ENCODE results near the gene TSPEAR. TPM values are rescaled to one million over a fixed set of nuclear protein-coding genes. Genes with fewer than 3 reads are reported as not detected.
"Not testable (repeated sequence)": the region's sequence is repeated elsewhere in the genome, so short reads cannot be mapped to it uniquely, and the experiment has no call there.

Gene TSPEAR
- total and polyA plus RNA-seq, 4 donors, result 0.24 to 0.66 (median 0.33) TPM; not detected in 1

GRCh38 chr21:44599264-44600029 is 111.9 kb downstream of the TSPEAR start:
- no peaks in the 10 kb centered on the region for H3K27me3 ChIP-seq (ENCODE audit: control insufficient read depth, insufficient read depth, low read length)
- no peak for DNase-seq (ENCODE audit: low read depth in 4 of 6, low spot score in 6 of 6)

GRCh38 chr21:44598061-44598460 is 113.3 kb downstream of the TSPEAR start:
- Histone ChIP-seq H3K9me3 (ENCODE audit: control insufficient read depth, insufficient read depth, low read length) (no peaks in the 10 kb centered on the region), H3K27ac (ENCODE audit: low read depth, low read length) (no peak overlapping the region), H3K4me3 (ENCODE audit: low read depth, low read length) (no peak overlapping the region), H3K36me3 (ENCODE audit: control insufficient read depth, insufficient read depth, low read length) (no peaks in the 10 kb centered on the region), H3K27me3 (ENCODE audit: control insufficient read depth, insufficient read depth, low read length) (no peaks in the 10 kb centered on the region), H3K4me1 (ENCODE audit: control insufficient read depth, insufficient read depth, low read length) (peaks cover 2% of the 10 kb centered on the region)
- DNase-seq (ENCODE audit: low read depth in 4 of 6, low spot score in 6 of 6), result no peak
- WGBS (ENCODE audit: insufficient coverage), result 64% methylated on average over 6 of the region's 11 CpGs

More at GRCh38 chr21:44599264-44600029, 111.9 kb downstream of the TSPEAR start:
- H3K4me3 ChIP-seq (ENCODE audit: low read depth, low read length), result no peak overlapping the region
- H3K36me3 ChIP-seq (ENCODE audit: control insufficient read depth, insufficient read depth, low read length), result no peaks in the 10 kb centered on the region
- 93% methylated on average over 7 of the region's 8 CpGs for WGBS (ENCODE audit: insufficient coverage)
- H3K27ac ChIP-seq (ENCODE audit: low read depth, low read length), result no peak overlapping the region
- H3K4me1 ChIP-seq (ENCODE audit: control insufficient read depth, insufficient read depth, low read length), result no peaks in the 10 kb centered on the region
- no peaks in the 10 kb centered on the region for H3K9me3 ChIP-seq (ENCODE audit: control insufficient read depth, insufficient read depth, low read length)

- 59% methylated on average over 5 of the region's 9 CpGs for WGBS (ENCODE audit: insufficient coverage)
- H3K4me1 ChIP-seq (ENCODE audit: control insufficient read depth, insufficient read depth, low read length), result peaks cover 6% of the 10 kb centered on the region
- no peaks in the 10 kb centered on the region for H3K27me3 ChIP-seq (ENCODE audit: control insufficient read depth, insufficient read depth, low read length)
- H3K9me3 ChIP-seq (ENCODE audit: control insufficient read depth, insufficient read depth, low read length), result no peaks in the 10 kb centered on the region
- no peaks in the 10 kb centered on the region for H3K36me3 ChIP-seq (ENCODE audit: control insufficient read depth, insufficient read depth, low read length)
- H3K4me3 ChIP-seq (ENCODE audit: low read depth, low read length), result no peak overlapping the region
- DNase-seq (ENCODE audit: low read depth in 4 of 6, low spot score in 6 of 6), result no peak
- H3K27ac ChIP-seq (ENCODE audit: low read depth, low read length), result no peak overlapping the region
Observed at GRCh38 chr21:44596068-44596725, 115.2 kb downstream of the TSPEAR start.

GRCh38 chr21:44595524-44595923 is 115.8 kb downstream of the TSPEAR start:
- whole genome bisulfite sequencing (ENCODE audit: insufficient coverage), result 100% methylated on average over 1 of the region's 6 CpGs
- Histone ChIP-seq H3K4me1 (ENCODE audit: control insufficient read depth, insufficient read depth, low read length) (peaks cover 6% of the 10 kb centered on the region), H3K27me3 (ENCODE audit: control insufficient read depth, insufficient read depth, low read length) (no peaks in the 10 kb centered on the region), H3K36me3 (ENCODE audit: control insufficient read depth, insufficient read depth, low read length) (no peaks in the 10 kb centered on the region), H3K27ac (ENCODE audit: low read depth, low read length) (no peak overlapping the region), H3K9me3 (ENCODE audit: control insufficient read depth, insufficient read depth, low read length) (no peaks in the 10 kb centered on the region), H3K4me3 (ENCODE audit: low read depth, low read length) (no peak overlapping the region)
- DNase-seq (ENCODE audit: low read depth in 4 of 6, low spot score in 6 of 6), result no peak

GRCh38 chr21:44594406-44594916 is 116.9 kb downstream of the TSPEAR start:
- 90% methylated on average over 7 of the region's 12 CpGs for WGBS (ENCODE audit: insufficient coverage)
- DNase-seq (ENCODE audit: low read depth in 4 of 6, low spot score in 6 of 6), result no peak
- H3K27ac ChIP-seq (ENCODE audit: low read depth, low read length), result no peak overlapping the region
- H3K4me1 ChIP-seq (ENCODE audit: control insufficient read depth, insufficient read depth, low read length), result peaks cover 6% of the 10 kb centered on the region
- no peaks in the 10 kb centered on the region for H3K36me3 ChIP-seq (ENCODE audit: control insufficient read depth, insufficient read depth, low read length)
- H3K27me3 ChIP-seq (ENCODE audit: control insufficient read depth, insufficient read depth, low read length), result no peaks in the 10 kb centered on the region
- H3K9me3 ChIP-seq (ENCODE audit: control insufficient read depth, insufficient read depth, low read length), result no peaks in the 10 kb centered on the region
- H3K4me3 ChIP-seq (ENCODE audit: low read depth, low read length), result no peak overlapping the region

- no peak overlapping the region for H3K4me3 ChIP-seq (ENCODE audit: low read depth, low read length)
- H3K9me3 ChIP-seq (ENCODE audit: control insufficient read depth, insufficient read depth, low read length), result no peaks in the 10 kb centered on the region
- H3K36me3 ChIP-seq (ENCODE audit: control insufficient read depth, insufficient read depth, low read length), result no peaks in the 10 kb centered on the region
- H3K27ac ChIP-seq (ENCODE audit: low read depth, low read length), result no peak overlapping the region
- no peaks in the 10 kb centered on the region for H3K27me3 ChIP-seq (ENCODE audit: control insufficient read depth, insufficient read depth, low read length)
- no peak for DNase-seq (ENCODE audit: low read depth in 4 of 6, low spot score in 6 of 6)
- H3K4me1 ChIP-seq (ENCODE audit: control insufficient read depth, insufficient read depth, low read length), result peaks cover 6% of the 10 kb centered on the region
- 51% methylated on average over 18 of the region's 20 CpGs for WGBS (ENCODE audit: insufficient coverage)
Observed at GRCh38 chr21:44593598-44594405, 117.6 kb downstream of the TSPEAR start.

- no peak for DNase-seq (ENCODE audit: low read depth in 4 of 6, low spot score in 6 of 6)
- no peaks in the 10 kb centered on the region for H3K36me3 ChIP-seq (ENCODE audit: control insufficient read depth, insufficient read depth, low read length)
- peaks cover 6% of the 10 kb centered on the region for H3K4me1 ChIP-seq (ENCODE audit: control insufficient read depth, insufficient read depth, low read length)
- 66% methylated on average over 29 of the region's 33 CpGs for WGBS (ENCODE audit: insufficient coverage)
- no peak within 1 kb of the TSS for H3K27ac ChIP-seq (ENCODE audit: low read depth, low read length)
- H3K27me3 ChIP-seq (ENCODE audit: control insufficient read depth, insufficient read depth, low read length), result no peaks in the 10 kb centered on the region
- H3K4me3 ChIP-seq (ENCODE audit: low read depth, low read length), result no peak within 1 kb of the TSS
- no peaks in the 10 kb centered on the region for H3K9me3 ChIP-seq (ENCODE audit: control insufficient read depth, insufficient read depth, low read length)
Observed at GRCh38 chr21:44592446-44593311, 118.7 kb downstream of the TSPEAR start, which contains the start of gene KRTAP10-6. TSS of gene KRTAP10-6 (minus strand) at chr21:44592505. CDS start at chr21:44592484, 21 bp downstream.

- H3K4me3 ChIP-seq (ENCODE audit: low read depth, low read length); H3K27me3 ChIP-seq (ENCODE audit: control insufficient read depth, insufficient read depth, low read length); DNase-seq (ENCODE audit: low read depth in 4 of 6, low spot score in 6 of 6); H3K27ac ChIP-seq (ENCODE audit: low read depth, low read length); H3K9me3 ChIP-seq (ENCODE audit: control insufficient read depth, insufficient read depth, low read length); H3K4me1 ChIP-seq (ENCODE audit: control insufficient read depth, insufficient read depth, low read length); H3K36me3 ChIP-seq (ENCODE audit: control insufficient read depth, insufficient read depth, low read length): not testable (repeated sequence)
- no CpG with 5 or more reads among the region's 4 CpGs for WGBS (ENCODE audit: insufficient coverage)
Observed at GRCh38 chr21:44591801-44592130, 119.6 kb downstream of the TSPEAR start.
